Trophoblast cell (in vitro differentiated cells and primary cell): ENCODE results near the gene VCL.

Source experiments
- DNase-seq, 2 donors: peaks; one replicate each; pipeline ENCODE4 v3.0.0-alpha.2; 2016
- H2AFZ ChIP-seq: 2 replicates; pipeline ENCODE4 v1.6.1; 2013; ENCODE audit warnings: low read length, moderate library complexity, mild to moderate bottlenecking; ENCODE audit not compliant: insufficient read depth, poor library complexity
- H2AK5ac ChIP-seq: 2 replicates; pipeline ENCODE4 v1.6.1; 2013; ENCODE audit warnings: mild to moderate bottlenecking, low read length
- H2BK120ac ChIP-seq: 2 replicates; pipeline ENCODE4 v1.6.1; 2013; ENCODE audit warnings: low read length, mild to moderate bottlenecking, moderate library complexity; ENCODE audit not compliant: insufficient read depth, poor library complexity
- H2BK12ac ChIP-seq: 2 replicates; pipeline ENCODE4 v1.6.1; 2013; ENCODE audit warnings: mild to moderate bottlenecking, low read length, moderate library complexity
- H2BK5ac ChIP-seq: 2 replicates; pipeline ENCODE4 v1.6.1; 2013; ENCODE audit warnings: low read length, low read depth, moderate library complexity, mild to moderate bottlenecking; ENCODE audit not compliant: poor library complexity
- H3K14ac ChIP-seq: 2 replicates; pipeline ENCODE4 v1.6.1; 2013; ENCODE audit warnings: mild to moderate bottlenecking, low read length
- H3K18ac ChIP-seq: 2 replicates; pipeline ENCODE4 v1.6.1; 2013; ENCODE audit warnings: mild to moderate bottlenecking, low read length
- H3K23ac ChIP-seq: 2 replicates; pipeline ENCODE4 v1.6.1; 2013; ENCODE audit warnings: low read length
- H3K27ac ChIP-seq: 2 replicates; pipeline ENCODE4 v1.5.1; 2013; ENCODE audit warnings: low read depth, mild to moderate bottlenecking, inconsistent platforms, low read length, moderate library complexity
- H3K27me3 ChIP-seq: 2 replicates; pipeline ENCODE4 v1.6.1; 2013; ENCODE audit warnings: inconsistent platforms, mild to moderate bottlenecking, low read length, moderate library complexity; ENCODE audit not compliant: insufficient read depth
- H3K36me3 ChIP-seq, 2 experiments: 1 replicate in 1 of 2; 2 replicates in 1 of 2; pipeline ENCODE4 v1.6.1; 2013; ENCODE audit warnings: low read length in 2 of 2, mild to moderate bottlenecking in 2 of 2, moderate library complexity in 1 of 2; ENCODE audit not compliant: insufficient read depth in 2 of 2, control insufficient read depth in 1 of 2
- H3K4ac ChIP-seq: 2 replicates; pipeline ENCODE4 v1.6.1; 2013; ENCODE audit warnings: low read depth, mild to moderate bottlenecking, low read length, moderate library complexity
- H3K4me1 ChIP-seq, 2 experiments: 1 replicate in 1 of 2; 2 replicates in 1 of 2; pipeline ENCODE4 v1.6.1; 2013; ENCODE audit warnings: low read length in 2 of 2, mild to moderate bottlenecking in 2 of 2, moderate library complexity in 1 of 2; ENCODE audit not compliant: insufficient read depth in 2 of 2, control insufficient read depth in 1 of 2
- H3K4me2 ChIP-seq: 2 replicates; pipeline ENCODE4 v1.6.1; 2013; ENCODE audit warnings: inconsistent platforms, mild to moderate bottlenecking, low read length, moderate library complexity
- H3K4me3 ChIP-seq: 2 replicates; pipeline ENCODE4 v1.5.1; 2013; ENCODE audit warnings: mild to moderate bottlenecking, low read depth, low read length, inconsistent platforms
- H3K79me1 ChIP-seq: one replicate; pipeline ENCODE4 v1.6.1; 2013; ENCODE audit warnings: low read length
- H3K79me2 ChIP-seq: 2 replicates; pipeline ENCODE4 v1.6.1; 2013; ENCODE audit warnings: low read length, mild to moderate bottlenecking; ENCODE audit not compliant: control insufficient read depth, insufficient read depth, poor library complexity
- H3K9ac ChIP-seq: 2 replicates; pipeline ENCODE4 v1.6.1; 2013; ENCODE audit warnings: mild to moderate bottlenecking, low read length
- H3K9me3 ChIP-seq: 2 replicates; pipeline ENCODE4 v1.6.1; 2013; ENCODE audit warnings: low read depth, mild to moderate bottlenecking, control low read depth, inconsistent platforms, low read length; ENCODE audit not compliant: insufficient read depth
- H4K12ac ChIP-seq: 2 replicates; pipeline ENCODE4 v1.6.1; 2013; ENCODE audit warnings: low read depth, mild to moderate bottlenecking, low read length, moderate library complexity
- H4K8ac ChIP-seq: 2 replicates; pipeline ENCODE4 v1.6.1; 2013; ENCODE audit warnings: low read depth, mild to moderate bottlenecking, low read length, moderate library complexity
- H4K91ac ChIP-seq: one replicate; pipeline ENCODE4 v1.6.1; 2013; ENCODE audit warnings: low read depth, mild to moderate bottlenecking, low read length, moderate library complexity
- WGBS: extraction: QIAGEN DNeasy Blood & Tissue Kit; methylation state at CpG from one replicate; pipeline ENCODE4 v1.1.7; 2013; ENCODE audit warnings: missing lambda C conversion rate; ENCODE audit not compliant: insufficient read length, insufficient coverage; ENCODE audit errors: extremely low coverage; 5-methylcytosine and 5-hydroxymethylcytosine counted together

The VCL gene

DNA sequence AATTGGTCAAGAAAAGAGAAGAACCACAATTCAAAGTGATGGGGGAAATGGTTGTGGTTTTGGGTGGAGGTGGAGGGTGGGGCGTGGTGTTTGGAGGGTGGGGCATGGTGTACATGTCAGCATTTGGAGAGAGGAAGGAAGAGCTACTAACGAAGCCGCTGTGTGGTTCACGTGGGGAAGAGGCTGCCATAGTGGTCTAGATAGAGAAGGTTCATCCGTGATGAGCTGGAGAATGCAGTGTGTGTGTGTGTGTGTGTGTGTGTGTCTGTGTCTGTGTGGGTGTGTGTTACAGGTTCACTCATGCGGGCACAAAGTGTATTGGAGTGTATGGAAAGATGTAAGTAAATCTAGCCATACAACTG is 6.1 kb upstream of the VCL start:
- DNase-seq: no peak
- Histone ChIP-seq H4K8ac (no peak overlapping the region), H4K12ac (no peak overlapping the region), H3K27me3 (no peaks in the 10 kb centered on the region), H2BK5ac (no peak overlapping the region), H3K79me1 (no peaks in the 10 kb centered on the region), H3K14ac (no peak overlapping the region), H2BK120ac (no peak overlapping the region), H3K4me1 (no peaks in the 10 kb centered on the region), H4K91ac (no peak overlapping the region), H3K9ac (no peak overlapping the region), H3K4me2 (no peak overlapping the region), H3K4ac (no peak overlapping the region), H3K18ac (no peak overlapping the region), H3K9me3 (no peaks in the 10 kb centered on the region), H2AK5ac (no peak overlapping the region), H2AFZ (no peak overlapping the region), H2BK12ac (no peak overlapping the region), H3K23ac (no peak overlapping the region), H3K79me2 (no peaks in the 10 kb centered on the region), H3K4me3 (no peak overlapping the region), H3K36me3 (no peaks in the 10 kb centered on the region), H3K27ac (no peak overlapping the region)
- 100% methylated on average over 1 of the region's 6 CpGs for WGBS

- no peak overlapping the region for H3K4ac ChIP-seq
- H3K79me2 ChIP-seq: peaks cover 2% of the 10 kb centered on the region
- H2AFZ ChIP-seq: no peak overlapping the region
- H3K14ac ChIP-seq: no peak overlapping the region
- no peak overlapping the region for H2BK120ac ChIP-seq
- no peaks in the 10 kb centered on the region for H3K9me3 ChIP-seq
- no peak overlapping the region for H2BK5ac ChIP-seq
- H3K23ac ChIP-seq: no peak overlapping the region
- H3K36me3 ChIP-seq: no peaks in the 10 kb centered on the region
- no CpG with 5 or more reads among the region's 6 CpGs for WGBS
- H3K9ac ChIP-seq: no peak overlapping the region
- DNase-seq: peak; percentile 22 to 47
- H4K8ac ChIP-seq: no peak overlapping the region
- H3K4me1 ChIP-seq: no peaks in the 10 kb centered on the region
- H3K79me1 ChIP-seq: peaks cover 4% of the 10 kb centered on the region
- no peak overlapping the region for H2AK5ac ChIP-seq
- no peak overlapping the region for H3K18ac ChIP-seq
- no peak overlapping the region for H4K12ac ChIP-seq
- H3K4me3 ChIP-seq: no peak overlapping the region
- H2BK12ac ChIP-seq: no peak overlapping the region
- H3K4me2 ChIP-seq: no peak overlapping the region
- H4K91ac ChIP-seq: no peak overlapping the region
- no peak overlapping the region for H3K27ac ChIP-seq
- no peaks in the 10 kb centered on the region for H3K27me3 ChIP-seq
Measured at GRCh38 chr10:73992899-73993788, 4.8 kb upstream of the VCL start.

DNA sequence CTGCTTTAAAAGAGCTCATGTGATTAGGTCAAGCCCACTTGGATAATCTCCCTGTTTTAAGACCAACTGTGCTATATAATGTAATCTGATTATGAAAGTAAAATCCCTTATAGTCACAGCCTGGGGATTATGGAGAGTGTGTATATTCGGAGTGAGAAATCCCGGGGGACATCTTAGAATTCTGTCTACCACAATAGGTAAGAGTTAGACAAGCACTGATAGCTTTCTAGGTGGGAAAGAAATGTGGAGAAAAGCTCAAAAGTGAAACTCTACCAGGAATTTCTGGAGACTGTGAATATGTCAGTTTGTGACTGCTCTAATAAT is 2.9 kb upstream of the VCL start:
- Histone ChIP-seq H2BK120ac (no peak overlapping the region), H3K4me2 (no peak overlapping the region), H3K27ac (no peak overlapping the region), H3K36me3 (no peaks in the 10 kb centered on the region), H4K91ac (no peak overlapping the region), H3K4ac (no peak overlapping the region), H3K27me3 (no peaks in the 10 kb centered on the region), H4K12ac (no peak overlapping the region), H3K9me3 (no peaks in the 10 kb centered on the region), H3K4me1 (no peaks in the 10 kb centered on the region), H2BK5ac (no peak overlapping the region), H3K9ac (no peak overlapping the region), H2BK12ac (no peak overlapping the region), H2AK5ac (no peak overlapping the region), H3K23ac (no peak overlapping the region), H3K14ac (no peak overlapping the region), H3K4me3 (no peak overlapping the region), H3K79me2 (peaks cover 16% of the 10 kb centered on the region), H4K8ac (no peak overlapping the region), H3K79me1 (peaks cover 18% of the 10 kb centered on the region), H2AFZ (no peak overlapping the region), H3K18ac (no peak overlapping the region)
- no peak for DNase-seq
- WGBS: no CpG with 5 or more reads among the region's 2 CpGs

DNA sequence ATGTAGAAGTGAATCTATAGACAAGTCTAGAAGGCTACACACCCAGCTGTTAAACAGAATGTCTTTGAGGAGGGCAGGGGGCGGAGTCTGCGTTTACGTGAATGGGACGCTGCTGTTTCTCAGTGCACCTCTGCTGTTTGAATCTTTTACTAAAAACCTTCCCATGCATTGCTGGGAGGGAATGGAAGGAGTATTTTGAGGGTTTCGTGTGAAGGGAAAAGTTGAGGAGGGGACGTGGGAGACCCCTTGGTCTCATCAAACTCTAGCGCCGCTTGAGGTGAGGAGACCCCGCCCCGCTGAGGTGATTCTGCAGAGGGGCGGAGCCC is 492 bp upstream of the VCL start:
- no peak for DNase-seq
- peak overlapping the region; percentile 54 for H2BK120ac ChIP-seq
- no CpG with 5 or more reads among the region's 11 CpGs for WGBS
- H4K12ac ChIP-seq: no peak overlapping the region
- H2AFZ ChIP-seq: no peak overlapping the region
- H3K79me1 ChIP-seq: peaks cover 18% of the 10 kb centered on the region
- no peak overlapping the region for H2BK12ac ChIP-seq
- H3K4me3 ChIP-seq: peak overlapping the region; percentile 64
- H3K4me1 ChIP-seq: peaks cover 5% of the 10 kb centered on the region in 2 experiments
- peaks cover 21% of the 10 kb centered on the region for H3K79me2 ChIP-seq
- peak overlapping the region; percentile 78 for H3K4me2 ChIP-seq
- peak overlapping the region; percentile 61 for H3K27ac ChIP-seq
- no peaks in the 10 kb centered on the region for H3K9me3 ChIP-seq
- no peak overlapping the region for H3K18ac ChIP-seq
- H3K9ac ChIP-seq: peak overlapping the region; percentile 69
- H3K27me3 ChIP-seq: no peaks in the 10 kb centered on the region
- peak overlapping the region; percentile 37 for H4K8ac ChIP-seq
- H2BK5ac ChIP-seq: peak overlapping the region; percentile 66
- no peaks in the 10 kb centered on the region for H3K36me3 ChIP-seq
- no peak overlapping the region for H3K4ac ChIP-seq
- no peak overlapping the region for H3K23ac ChIP-seq
- no peak overlapping the region for H3K14ac ChIP-seq
- no peak overlapping the region for H4K91ac ChIP-seq
- no peak overlapping the region for H2AK5ac ChIP-seq
